HTERT RPE-1 (cell line): ENCODE measurements around the gene CDKN2A.

ENCODE experiments used
- in situ Hi-C: fragments of 300-500 bp; cut with MboI; formaldehyde crosslinking; loops from 4 replicates; pipeline ENCODE4 v1.14.3; 2020; ENCODE audit warnings: low sequenced_read_pairs

CDKN2A gene

DNA sequence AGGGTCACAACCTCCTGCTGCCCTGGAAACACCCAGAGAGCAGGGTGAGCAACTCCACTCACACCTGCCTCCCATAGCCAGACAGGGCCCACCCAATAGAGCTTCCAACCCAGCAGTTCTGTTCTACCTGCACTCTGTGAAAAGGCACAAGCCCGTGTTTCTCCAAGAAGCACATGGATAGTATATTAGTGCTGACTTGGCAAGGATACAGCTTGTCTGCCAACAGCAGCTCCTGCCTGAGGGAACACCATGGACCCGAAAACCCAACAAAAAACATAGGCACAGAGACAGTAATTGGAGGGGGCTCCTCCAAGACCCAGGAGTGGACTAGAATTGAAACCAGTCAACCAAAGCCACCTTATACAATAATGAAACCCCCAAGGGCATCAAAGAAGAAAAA, 48.6 kb downstream of the CDKN2A start:
- in situ Hi-C loops = loop anchor here (25.0 kb wide), 1 partner anchor 442 kb away; no protein-coding TSS in a partner anchor

DNA sequence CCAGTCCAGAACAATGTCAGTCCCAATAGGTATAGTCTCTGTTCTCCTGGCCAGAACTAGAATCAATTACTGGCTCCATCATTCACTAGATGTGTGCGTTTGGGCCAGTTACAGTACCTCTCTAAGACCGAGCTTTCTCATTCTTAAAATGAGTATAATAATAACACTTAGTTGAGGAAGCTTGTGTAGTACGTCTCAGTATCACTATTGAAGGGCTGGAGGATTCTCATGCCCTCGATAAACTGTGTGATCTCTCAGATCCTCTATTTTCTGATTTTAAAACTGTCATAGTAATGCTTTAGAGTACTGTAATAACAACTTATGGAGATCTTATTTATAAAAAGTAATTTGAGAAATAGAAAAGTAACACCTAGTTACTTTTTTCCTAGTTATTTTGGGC, 50.7 kb downstream of the CDKN2A start:
- in situ Hi-C loops = loop anchor here (25.0 kb wide), 1 partner anchor 444 kb away; no protein-coding TSS in a partner anchor

GRCh38 chr9:21941337-21941995, 52.7 kb downstream of the CDKN2A start:
- in situ Hi-C loops = loop anchor here (25.0 kb wide), 1 partner anchor 446 kb away; no protein-coding TSS in a partner anchor

DNA sequence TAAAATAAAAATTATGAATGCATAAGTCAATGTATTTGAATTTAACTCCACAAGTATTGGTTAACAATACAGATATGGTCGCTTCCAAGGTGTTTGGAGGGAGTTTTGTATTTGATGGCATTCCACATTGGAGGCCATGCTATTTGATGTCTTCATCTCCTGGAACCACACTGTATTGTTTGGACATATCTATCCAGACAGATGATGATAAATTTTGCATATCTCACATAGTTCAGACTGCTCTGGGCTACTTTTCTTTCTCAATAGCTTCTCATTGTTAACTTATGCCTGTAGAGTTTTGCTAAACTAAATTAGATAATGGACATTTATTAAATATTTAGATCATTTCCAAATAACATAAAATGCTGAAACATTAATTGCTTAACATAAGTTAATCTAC, 58.0 kb downstream of the CDKN2A start:
- in situ Hi-C loops = loop anchor here (25.0 kb wide), 1 partner anchor 451 kb away; no protein-coding TSS in a partner anchor

GRCh38 chr9:21935631-21936030, 58.6 kb downstream of the CDKN2A start:
- in situ Hi-C loops = loop anchor here (25.0 kb wide), 1 partner anchor 452 kb away; no protein-coding TSS in a partner anchor

DNA sequence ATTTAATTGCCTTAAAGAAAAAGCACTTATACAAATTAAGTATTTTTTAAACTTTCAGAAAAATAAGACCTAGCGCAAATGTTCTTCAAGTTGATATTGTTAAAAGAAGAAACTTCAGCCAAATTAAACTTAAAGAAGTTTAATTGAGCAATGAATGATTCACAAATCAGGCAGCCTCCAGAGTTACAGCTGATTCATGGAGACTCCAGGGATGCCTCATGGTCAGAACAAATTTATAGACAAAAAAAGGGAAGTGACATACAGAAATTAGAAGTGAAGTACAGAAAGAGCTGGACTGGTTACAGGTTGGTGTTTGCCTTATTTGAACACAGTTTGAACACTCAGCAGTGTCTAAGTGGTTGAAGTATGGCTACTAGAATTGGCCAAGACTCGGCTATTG, 60.3 kb downstream of the CDKN2A start:
- in situ Hi-C loops = loop anchor here (25.0 kb wide), 1 partner anchor 453 kb away; no protein-coding TSS in a partner anchor

- in situ Hi-C loops = loop anchor here (25.0 kb wide), 1 partner anchor 454 kb away; no protein-coding TSS in a partner anchor
Observed at GRCh38 chr9:21933281-21933680, 60.9 kb downstream of the CDKN2A start.

- in situ Hi-C loops = loop anchor here (25.0 kb wide), 1 partner anchor 456 kb away; no protein-coding TSS in a partner anchor
Observed at GRCh38 chr9:21931428-21931827, 62.8 kb downstream of the CDKN2A start.

- in situ Hi-C loops = loop anchor here (25.0 kb wide), 1 partner anchor 460 kb away; no protein-coding TSS in a partner anchor
Observed at GRCh38 chr9:21927752-21928151, 66.4 kb downstream of the CDKN2A start.

- in situ Hi-C loops = no loop called here
Observed at GRCh38 chr9:21923694-21924093, 70.5 kb downstream of the CDKN2A start.

DNA sequence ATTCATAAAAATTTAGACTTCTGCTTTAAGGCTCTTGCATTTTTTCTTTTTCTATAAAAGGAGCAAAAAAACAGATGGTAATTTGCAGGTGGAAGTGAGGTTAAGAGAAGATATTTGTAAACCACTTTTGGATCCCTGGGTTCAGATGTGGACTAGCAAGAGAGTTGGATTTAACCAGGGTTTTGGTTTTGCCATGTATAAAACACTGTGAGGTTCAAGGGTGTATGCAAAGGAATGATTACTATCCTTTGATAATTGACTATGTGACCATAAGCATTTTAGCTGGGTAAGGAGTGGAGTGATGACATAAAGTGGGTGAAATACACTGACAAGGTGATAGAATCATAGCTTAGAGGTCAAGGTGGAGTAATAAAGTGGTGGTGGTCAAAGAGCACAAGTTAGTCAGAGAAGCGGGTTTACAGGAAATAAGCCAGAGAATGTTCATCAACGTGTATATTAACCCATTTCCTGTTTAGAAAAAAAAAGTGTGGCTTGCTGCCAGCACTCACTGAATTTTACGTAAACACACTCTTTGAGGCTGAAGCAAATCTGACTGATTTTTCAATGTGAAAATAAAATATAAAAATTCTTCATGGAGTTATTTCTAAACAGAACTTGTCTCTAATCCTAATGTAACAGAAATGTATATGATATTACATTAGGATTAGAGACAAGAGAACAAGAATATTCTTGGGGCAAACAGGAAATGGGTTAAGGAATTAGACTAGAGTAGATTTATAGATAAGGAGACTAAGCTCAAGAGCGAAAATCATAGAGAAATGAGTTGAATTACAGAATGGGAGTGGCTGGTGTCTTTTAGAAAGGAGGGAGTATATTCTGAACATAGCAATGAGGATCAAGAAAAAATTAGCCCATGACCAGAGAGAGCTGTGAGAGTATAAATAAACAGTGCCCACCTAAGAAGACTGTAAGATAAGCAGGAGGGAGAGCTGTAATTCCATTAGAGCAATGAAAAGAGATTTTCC, 74.5 kb downstream of the CDKN2A start:
- in situ Hi-C loops = no loop called here
